AG09319 (cell line): ENCODE measurements around the gene ADAMTS14.

ENCODE experiments used
- DNase-seq: peaks from one replicate; pipeline ENCODE4 v3.0.0-alpha.2; 2010; ENCODE audit warnings: low read depth; ENCODE audit errors: extremely low read depth
- CTCF ChIP-seq: IDR thresholded peaks from 2 replicates; pipeline ENCODE4 v1.5.1; 2011; ENCODE audit warnings: low read depth, mild to moderate bottlenecking, inconsistent platforms, low read length, moderate library complexity

Gene ADAMTS14

GRCh38 chr10:70771311-70772194 is 99.2 kb downstream of the ADAMTS14 start:
- no peak for TF ChIP-seq CTCF
- no peak for DNase-seq

- no peak for DNase-seq
- TF ChIP-seq CTCF: no peak
These were observed 100.3 kb downstream of the ADAMTS14 start for GRCh38 chr10:70772627-70773026.

GRCh38 chr10:70773461-70773860 is 101.2 kb downstream of the ADAMTS14 start:
- no peak for TF ChIP-seq CTCF
- DNase-seq: no peak

- DNase-seq: no peak
- TF ChIP-seq CTCF: no peak
These were observed 101.9 kb downstream of the ADAMTS14 start for GRCh38 chr10:70773965-70774809.

GRCh38 chr10:70774810-70775678 is 102.7 kb downstream of the ADAMTS14 start:
- DNase-seq: no peak

More at GRCh38 chr10:70774810-70775678, 102.7 kb downstream of the ADAMTS14 start:
- no peak for TF ChIP-seq CTCF
